GM21447 (cell line): ENCODE results near the gene UQCC5.

Experiments used
- ATAC-seq: cut with Tn5 transposase; IDR thresholded peaks from one replicate; pipeline ENCODE4 v1.9.1; 2021; ENCODE audit not compliant: unreplicated experiment

UQCC5 gene

GRCh38 chr3:52532838-52533622, 3.4 kb upstream of the UQCC5 start:
- ATAC-seq = no peak

- no peak for ATAC-seq
Observed at GRCh38 chr3:52533623-52534280, 2.7 kb upstream of the UQCC5 start, which contains the start of gene NT5DC2. NT5DC2 (minus strand) TSS chr3:52533857; CDS start chr3:52533737, 120 bp downstream.

DNA sequence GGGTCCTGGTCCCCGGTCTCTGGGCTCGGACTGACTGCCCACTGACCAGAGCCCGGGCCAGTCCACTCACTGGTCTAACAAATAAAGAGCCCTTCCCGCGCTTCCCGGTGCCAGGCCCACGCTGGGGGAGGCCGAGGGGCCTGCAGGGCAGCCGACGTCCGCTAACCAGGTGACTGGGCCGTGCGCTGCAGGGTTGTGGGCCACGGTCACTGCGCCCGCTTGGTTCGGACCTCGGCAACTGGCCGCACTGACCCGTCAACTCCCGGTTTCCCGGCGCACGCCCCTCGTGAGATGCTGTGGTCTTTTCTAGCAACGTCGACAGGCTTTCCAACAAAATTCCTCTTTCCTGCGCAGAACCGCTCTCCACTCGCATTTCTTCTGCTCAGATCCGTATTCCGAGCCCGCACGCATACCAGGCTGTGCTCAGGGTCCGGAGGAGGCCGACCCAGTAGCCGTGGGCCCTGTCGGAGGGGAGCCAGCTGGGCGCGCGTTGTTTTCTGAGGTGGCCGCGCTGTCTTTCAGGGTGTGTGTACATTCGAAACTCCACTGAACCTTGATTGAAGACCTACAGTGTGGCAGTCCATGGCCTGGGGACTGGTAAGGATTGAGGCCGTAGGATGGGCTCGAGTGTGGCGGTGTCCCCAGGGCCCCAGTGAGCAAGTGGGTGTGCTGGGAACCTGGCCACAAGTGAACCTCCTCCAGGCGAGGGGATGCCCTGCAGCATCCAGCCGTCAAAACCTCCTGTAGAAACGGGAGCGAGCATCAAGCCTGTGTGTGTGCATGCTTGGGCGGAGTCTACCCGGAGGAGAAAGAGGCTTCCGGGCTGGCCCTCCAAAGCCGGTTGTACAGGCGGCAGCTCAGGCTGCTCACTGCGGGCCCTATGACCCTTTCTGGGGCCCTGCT, 1.9 kb upstream of the UQCC5 start:
- no peak for ATAC-seq

GRCh38 chr3:52535411-52536111, 844 bp upstream of the UQCC5 start:
- ATAC-seq = no peak

GRCh38 chr3:52536112-52536368, 365 bp upstream of the UQCC5 start:
- ATAC-seq = no peak

- ATAC-seq = no peak
Observed at GRCh38 chr3:52537165-52537620, 788 bp downstream of the UQCC5 start.

DNA sequence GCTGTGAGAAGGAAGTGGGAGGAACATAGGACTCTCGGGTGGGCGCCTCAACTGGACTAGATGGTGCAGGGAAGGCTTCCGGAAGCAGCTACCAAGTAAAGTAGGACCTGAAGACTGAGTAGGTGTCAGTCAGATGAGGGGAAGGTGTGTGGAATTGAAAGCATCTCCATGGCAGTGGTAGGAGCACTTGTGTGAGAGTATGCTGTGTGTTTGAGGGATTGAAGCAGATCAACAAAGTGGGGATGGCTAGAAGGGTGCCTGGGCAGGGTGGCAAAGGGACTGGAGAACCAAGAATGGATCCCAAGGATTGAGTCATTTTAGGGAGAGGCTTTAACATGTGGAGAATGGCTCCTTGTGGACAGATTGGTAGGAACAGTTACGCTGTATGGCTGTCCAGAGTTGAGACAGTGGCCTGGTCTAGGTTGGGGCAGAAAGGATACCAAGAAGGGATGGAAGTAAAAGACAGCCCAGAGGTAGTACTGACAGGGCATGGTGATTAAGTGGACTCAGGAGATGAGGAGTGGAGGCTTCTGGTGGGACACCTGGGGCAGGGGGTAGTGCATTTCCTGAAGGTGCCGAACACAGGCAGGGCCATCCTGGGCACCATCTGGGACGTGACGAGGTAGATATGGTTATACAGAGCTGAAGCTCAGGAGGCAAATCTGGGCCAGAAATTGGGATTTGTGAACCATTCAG, 1.5 kb downstream of the UQCC5 start:
- ATAC-seq = no peak

GRCh38 chr3:52539010-52539653, 2.7 kb downstream of the UQCC5 start:
- no peak for ATAC-seq

GRCh38 chr3:52541050-52541449, 4.6 kb downstream of the UQCC5 start:
- no peak for ATAC-seq

- ATAC-seq = no peak
Observed at GRCh38 chr3:52544937-52545336, 8.5 kb downstream of the UQCC5 start.

DNA sequence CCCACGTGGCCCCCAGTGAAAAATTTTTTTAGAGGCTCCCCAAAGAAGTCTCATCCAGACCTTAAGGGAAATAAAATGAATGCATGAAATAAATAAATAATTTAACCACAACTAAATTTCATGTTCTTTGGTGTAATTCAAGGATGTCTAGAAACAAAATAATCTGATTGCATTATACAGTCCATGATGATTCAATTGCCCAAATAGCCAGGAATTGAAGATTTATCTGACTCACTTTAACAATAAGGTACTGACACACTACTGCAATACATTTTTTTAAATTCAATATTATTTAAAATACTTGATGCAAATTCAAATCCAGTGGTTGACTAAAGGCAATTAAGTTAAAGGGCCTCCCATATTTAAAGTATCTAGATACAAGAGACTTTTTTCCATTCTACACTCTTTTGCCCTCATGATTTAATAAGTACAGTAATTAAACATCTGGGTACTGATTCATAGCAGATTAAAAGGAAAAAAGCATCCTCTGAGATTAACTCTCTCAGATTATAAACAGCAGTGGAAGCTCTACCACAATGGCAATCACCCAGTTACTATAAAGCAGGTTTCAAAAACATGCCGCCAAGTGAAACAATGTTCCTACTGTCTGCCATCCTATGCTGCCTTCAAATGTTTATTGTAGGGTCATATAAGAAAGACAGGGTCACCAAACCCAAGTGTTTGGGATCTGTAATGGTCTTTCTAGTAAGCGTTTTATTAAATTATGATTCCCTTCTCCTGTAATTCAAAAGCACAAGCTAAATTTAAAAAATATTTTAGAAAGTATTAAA, 9.9 kb downstream of the UQCC5 start:
- ATAC-seq = no peak

GRCh38 chr3:52547143-52547542, 10.7 kb downstream of the UQCC5 start:
- no peak for ATAC-seq

GRCh38 chr3:52551118-52551517, 14.7 kb downstream of the UQCC5 start:
- ATAC-seq = no peak

- no peak for ATAC-seq
Observed at GRCh38 chr3:52552089-52552488, 15.7 kb downstream of the UQCC5 start.

DNA sequence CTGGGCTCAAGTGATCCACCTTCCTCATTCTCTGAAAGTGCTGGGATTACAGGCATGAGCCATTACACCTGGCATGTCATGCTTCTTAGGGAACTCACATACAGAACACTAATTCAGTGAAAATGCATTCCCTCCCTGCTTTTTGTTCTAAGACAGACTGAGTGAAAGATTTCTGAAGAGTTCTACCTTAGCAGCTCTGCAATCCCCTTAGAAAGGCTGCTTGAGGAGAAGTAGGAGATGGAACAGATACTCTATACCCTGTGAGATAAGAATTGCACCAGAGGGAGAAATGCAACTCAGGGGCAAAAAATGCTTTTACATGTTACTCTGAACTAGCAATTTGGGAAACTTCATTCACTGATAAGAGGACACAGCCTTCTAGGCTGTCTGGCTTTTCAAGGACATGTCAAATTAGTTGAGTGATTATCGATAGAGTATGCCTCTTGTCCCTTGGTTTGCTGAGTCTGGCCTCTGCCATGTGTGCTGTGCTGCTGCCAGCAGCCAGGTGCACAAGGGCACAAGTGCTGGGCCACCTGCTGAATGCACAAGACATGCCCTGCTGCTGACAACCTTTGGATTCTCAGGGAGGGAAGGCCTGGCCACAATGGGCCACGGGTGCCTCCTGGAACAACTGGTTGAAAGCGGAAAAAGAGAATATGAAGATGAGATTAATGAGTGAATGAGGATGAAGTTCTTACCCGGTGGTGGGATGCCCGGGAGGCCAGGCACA, 17.8 kb downstream of the UQCC5 start:
- ATAC-seq = no peak

DNA sequence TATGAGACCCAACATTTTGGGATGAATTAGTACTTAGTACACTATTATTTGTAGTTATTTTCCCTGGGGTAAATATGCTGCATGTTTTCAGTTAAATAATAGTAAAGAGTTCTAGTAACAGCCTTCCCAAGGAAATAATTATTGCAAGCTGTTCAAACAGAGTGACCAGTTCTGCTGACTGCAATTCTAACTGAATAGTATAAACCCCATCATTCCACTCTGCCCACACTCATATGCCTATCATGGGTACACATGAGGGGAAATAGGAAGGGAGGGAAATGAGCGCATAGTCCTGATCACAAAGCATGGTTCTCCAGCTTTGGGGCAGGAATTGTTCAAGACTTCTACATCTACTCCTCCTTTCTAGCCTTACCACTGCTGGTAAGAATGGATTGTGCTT, 18.7 kb downstream of the UQCC5 start:
- ATAC-seq = no peak

- ATAC-seq = no peak
Observed at GRCh38 chr3:52557011-52557960, 20.9 kb downstream of the UQCC5 start.
